SIG-M5 treated with dmso at 0.1 percent for 504 hours (cell line): ENCODE measurements around the gene BTRC.
"Not testable (repeated sequence)": the region's sequence is repeated elsewhere in the genome, so short reads cannot be mapped to it uniquely, and the experiment has no call there.

Experiments used
- DNase-seq: peaks from one replicate; lab custom pipeline; 2025; ENCODE audit not compliant: unreplicated experiment; lab: John Stamatoyannopoulos, UW

BTRC gene

GRCh38 chr10:101353692-101354327 lies at the start of gene BTRC:
BTRC (plus strand) TSS chr10:101354165; CDS start chr10:101354181, 16 bp downstream.
- DNase-seq: peak; percentile 97

- no peak for DNase-seq
Observed at GRCh38 chr10:101304316-101304715, 49.6 kb upstream of the BTRC start.

- no peak for DNase-seq
Observed at GRCh38 chr10:101305320-101306241, 48.4 kb upstream of the BTRC start.

- no peak for DNase-seq
Observed at GRCh38 chr10:101308051-101308450, 45.9 kb upstream of the BTRC start.

- no peak for DNase-seq
Observed at GRCh38 chr10:101310529-101311184, 43.3 kb upstream of the BTRC start.

GRCh38 chr10:101311185-101312066 lies 42.5 kb upstream of the BTRC start:
- no peak for DNase-seq

GRCh38 chr10:101319241-101319915 lies 34.6 kb upstream of the BTRC start:
- DNase-seq: no peak

- DNase-seq: no peak
Observed at GRCh38 chr10:101321073-101321472, 32.9 kb upstream of the BTRC start.

- DNase-seq: no peak
Observed at GRCh38 chr10:101322266-101323108, 31.5 kb upstream of the BTRC start.

GRCh38 chr10:101323495-101323894 lies 30.5 kb upstream of the BTRC start:
- no peak for DNase-seq

GRCh38 chr10:101327454-101327853 lies 26.5 kb upstream of the BTRC start:
- not testable (repeated sequence) for DNase-seq

GRCh38 chr10:101329341-101330032 lies 24.5 kb upstream of the BTRC start:
- DNase-seq: no peak

GRCh38 chr10:101330231-101330630 lies 23.7 kb upstream of the BTRC start:
- no peak for DNase-seq

GRCh38 chr10:101330631-101331225 lies 23.2 kb upstream of the BTRC start:
- DNase-seq: no peak

GRCh38 chr10:101331956-101332355 lies 22.0 kb upstream of the BTRC start:
- no peak for DNase-seq

GRCh38 chr10:101334259-101334658 lies 19.7 kb upstream of the BTRC start:
- not testable (repeated sequence) for DNase-seq

GRCh38 chr10:101336382-101336781 lies 17.6 kb upstream of the BTRC start:
- no peak for DNase-seq

GRCh38 chr10:101337836-101338235 lies 16.1 kb upstream of the BTRC start:
- no peak for DNase-seq
